Activated CD8-positive, alpha-beta T cell treated with anti-CD3 and anti-CD28 coated beads for 36 hours (primary cell): Measurements from ENCODE around the gene NCCRP1. TPM values are rescaled to one million over a fixed set of nuclear protein-coding genes. Genes with fewer than 3 reads are reported as not detected.

Experiments used
- ATAC-seq: fragments of 200-7000 bp; cut with Tn5 transposase; one replicate; pipeline ENCODE4 v1.10.0; 2021; ENCODE audit warnings: mild to moderate bottlenecking, moderate library complexity
- CTCF ChIA-PET: fragments of 350-600 bp; sonication (Branson Sonifier 250); formaldehyde crosslinking; loops from one replicate; lab custom pipeline; 2021; ENCODE audit warnings: antibody characterized with exemption; lab: Charles Lee
- POLR2A ChIA-PET: fragments of 350-600 bp; sonication (Branson Sonifier 250); formaldehyde crosslinking; loops from one replicate; lab custom pipeline; 2021; ENCODE audit warnings: antibody characterized with exemption; lab: Charles Lee
- DNase-seq: peaks from one replicate; pipeline ENCODE4 v3.0.0-alpha.2; 2020
- H3K27ac Mint-ChIP-seq: one replicate; pipeline ENCODE4 v1.8.0; 2021; ENCODE audit warnings: mild to moderate bottlenecking, mixed read lengths
- H3K27me3 Mint-ChIP-seq: one replicate; pipeline ENCODE4 v1.8.0; 2021; ENCODE audit warnings: mixed read lengths
- H3K36me3 Mint-ChIP-seq: one replicate; pipeline ENCODE4 v1.8.0; 2021; ENCODE audit warnings: low read depth, mixed read lengths
- H3K4me1 Mint-ChIP-seq: one replicate; pipeline ENCODE4 v1.8.0; 2021; ENCODE audit warnings: low read depth, mixed read lengths
- H3K4me3 Mint-ChIP-seq: one replicate; pipeline ENCODE4 v1.8.0; 2021; ENCODE audit warnings: mild to moderate bottlenecking, moderate library complexity, mixed read lengths
- H3K9me3 Mint-ChIP-seq: one replicate; pipeline ENCODE4 v1.8.0; 2021; ENCODE audit warnings: mixed read lengths
- intact Hi-C: fragments of 100-400 bp; cut with micrococcal nuclease; formaldehyde crosslinking; loops from one replicate; pipeline ENCODE4 v1.10.0; 2022
- total RNA-seq, 2 experiments: library from RNA; stranded (reverse); gene quantifications; one replicate each; pipeline ENCODE4 v1.2.3, GENCODE V29; 2021
- TF ChIP-seq, protein P1 (sequence below): fragments of 200-600 bp; IDR thresholded peaks from one replicate; pipeline ENCODE4 v1.8.0; 2022; ENCODE audit warnings: antibody characterized with exemption, mild to moderate bottlenecking

The NCCRP1 gene
- total RNA-seq, 2 experiments from 2014 or later, result not detected

- Mint-ChIP-seq H3K36me3 (no peaks in the 10 kb centered on the region), H3K27ac (no peak overlapping the region), H3K4me3 (no peak overlapping the region), H3K4me1 (peaks cover 19% of the 10 kb centered on the region), H3K27me3 (peaks cover 45% of the 10 kb centered on the region), H3K9me3 (no peaks in the 10 kb centered on the region)
- TF ChIP-seq, protein P1, sequence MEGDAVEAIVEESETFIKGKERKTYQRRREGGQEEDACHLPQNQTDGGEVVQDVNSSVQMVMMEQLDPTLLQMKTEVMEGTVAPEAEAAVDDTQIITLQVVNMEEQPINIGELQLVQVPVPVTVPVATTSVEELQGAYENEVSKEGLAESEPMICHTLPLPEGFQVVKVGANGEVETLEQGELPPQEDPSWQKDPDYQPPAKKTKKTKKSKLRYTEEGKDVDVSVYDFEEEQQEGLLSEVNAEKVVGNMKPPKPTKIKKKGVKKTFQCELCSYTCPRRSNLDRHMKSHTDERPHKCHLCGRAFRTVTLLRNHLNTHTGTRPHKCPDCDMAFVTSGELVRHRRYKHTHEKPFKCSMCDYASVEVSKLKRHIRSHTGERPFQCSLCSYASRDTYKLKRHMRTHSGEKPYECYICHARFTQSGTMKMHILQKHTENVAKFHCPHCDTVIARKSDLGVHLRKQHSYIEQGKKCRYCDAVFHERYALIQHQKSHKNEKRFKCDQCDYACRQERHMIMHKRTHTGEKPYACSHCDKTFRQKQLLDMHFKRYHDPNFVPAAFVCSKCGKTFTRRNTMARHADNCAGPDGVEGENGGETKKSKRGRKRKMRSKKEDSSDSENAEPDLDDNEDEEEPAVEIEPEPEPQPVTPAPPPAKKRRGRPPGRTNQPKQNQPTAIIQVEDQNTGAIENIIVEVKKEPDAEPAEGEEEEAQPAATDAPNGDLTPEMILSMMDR, result no peak
- DNase-seq (no peak), ATAC-seq (no peak)
- intact Hi-C loops, result no loop called here
- ChIA-PET CTCF (interaction anchor here (1.0 to 2.3 kb wide), 4 partner anchors 8 to 73 kb away, joined by 3 to 7 read pairs (median 4); no protein-coding TSS in a partner anchor), POLR2A (no interaction called here)
Measured at GRCh38 chr19:39194832-39195542, 1.8 kb upstream of the NCCRP1 start.

DNA sequence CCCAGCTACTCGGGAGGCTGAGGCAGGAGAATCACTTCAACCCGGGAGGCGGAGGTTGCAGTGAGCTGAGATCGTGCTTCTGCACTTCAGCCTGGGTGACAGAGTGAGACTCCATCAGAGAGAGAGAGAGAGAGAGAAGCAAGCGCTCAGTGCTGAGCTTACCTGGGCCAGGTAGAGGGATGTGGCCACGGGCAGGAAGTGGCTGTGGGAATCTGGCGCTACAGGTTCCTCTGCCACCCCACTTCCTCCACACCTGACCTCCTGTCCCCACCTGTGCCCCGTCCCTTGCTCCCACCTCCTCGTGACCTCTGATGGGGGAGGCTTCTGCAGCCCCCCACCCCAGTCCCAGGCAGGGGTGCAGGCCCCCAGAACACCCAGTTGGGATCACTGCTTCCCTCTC, 1.0 kb upstream of the NCCRP1 start:
- H3K4me1 Mint-ChIP-seq, result peaks cover 19% of the 10 kb centered on the region
- no peak overlapping the region for H3K4me3 Mint-ChIP-seq
- ChIA-PET POLR2A (no interaction called here), CTCF (interaction anchor here (1.0 to 2.3 kb wide), 4 partner anchors 9 to 132 kb away, joined by 3 to 7 read pairs (median 4); no protein-coding TSS in a partner anchor)
- H3K27ac Mint-ChIP-seq, result no peak overlapping the region
- TF ChIP-seq, protein P1, result no peak
- DNase-seq (no peak), ATAC-seq (no peak)
- no peaks in the 10 kb centered on the region for H3K36me3 Mint-ChIP-seq
- no peaks in the 10 kb centered on the region for H3K9me3 Mint-ChIP-seq
- H3K27me3 Mint-ChIP-seq, result peaks cover 48% of the 10 kb centered on the region
- intact Hi-C loops, result no loop called here

DNA sequence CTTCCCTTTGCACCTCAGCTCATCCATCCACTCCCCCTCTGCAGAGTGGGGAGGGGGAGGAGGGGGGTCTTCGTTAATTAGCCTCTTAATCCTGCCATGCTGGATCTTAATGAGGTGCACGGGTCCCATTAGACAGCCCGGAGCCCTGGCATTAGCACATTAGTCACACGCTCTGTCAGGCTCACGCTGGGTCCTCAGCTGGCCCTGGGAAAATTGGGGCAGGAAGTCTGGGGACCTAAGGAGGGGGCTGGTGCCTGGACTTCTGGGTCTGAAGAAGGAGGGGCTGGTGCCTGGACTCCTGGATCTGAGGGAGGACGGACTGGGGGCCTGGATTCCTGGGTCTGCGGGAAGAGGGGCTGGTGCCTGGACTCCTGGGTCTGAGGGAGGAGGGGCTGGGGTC, 444 bp upstream of the NCCRP1 start:
- CTCF ChIA-PET, result interaction anchor here (0.6 to 2.3 kb wide), 5 partner anchors 8 to 131 kb away, joined by 3 to 7 read pairs (median 3); no protein-coding TSS in a partner anchor
- no peak overlapping the region for H3K27ac Mint-ChIP-seq
- DNase-seq (no peak), ATAC-seq (no peak)
- POLR2A ChIA-PET, result no interaction called here
- TF ChIP-seq, protein P1, result no peak
- H3K27me3 Mint-ChIP-seq, result peaks cover 52% of the 10 kb centered on the region
- no peak overlapping the region for H3K4me3 Mint-ChIP-seq
- intact Hi-C loops, result no loop called here
- peaks cover 19% of the 10 kb centered on the region for H3K4me1 Mint-ChIP-seq
- H3K36me3 Mint-ChIP-seq, result no peaks in the 10 kb centered on the region
- no peaks in the 10 kb centered on the region for H3K9me3 Mint-ChIP-seq

- no peaks in the 10 kb centered on the region for H3K36me3 Mint-ChIP-seq
- peaks cover 58% of the 10 kb centered on the region for H3K27me3 Mint-ChIP-seq
- ATAC-seq, result no peak
- no peak overlapping the region for H3K27ac Mint-ChIP-seq
- DNase-seq, result peak; percentile 20
- intact Hi-C loops, result no loop called here
- TF ChIP-seq, protein P1, result peak; percentile 40
- no peaks in the 10 kb centered on the region for H3K9me3 Mint-ChIP-seq
- H3K4me3 Mint-ChIP-seq, result no peak overlapping the region
- peaks cover 19% of the 10 kb centered on the region for H3K4me1 Mint-ChIP-seq
- POLR2A ChIA-PET, result interaction anchor here (0.7 kb wide), 1 partner anchor 858 kb away, joined by 3 read pairs; the partner anchor contains the start of gene ZNF780B
- CTCF ChIA-PET, result interaction anchor here (1.6 to 1.9 kb wide), 2 partner anchors 76 to 130 kb away, joined by 3 to 6 read pairs; no protein-coding TSS in a partner anchor
Measured at GRCh38 chr19:39197808-39198207, 1.0 kb downstream of the NCCRP1 start.

DNA sequence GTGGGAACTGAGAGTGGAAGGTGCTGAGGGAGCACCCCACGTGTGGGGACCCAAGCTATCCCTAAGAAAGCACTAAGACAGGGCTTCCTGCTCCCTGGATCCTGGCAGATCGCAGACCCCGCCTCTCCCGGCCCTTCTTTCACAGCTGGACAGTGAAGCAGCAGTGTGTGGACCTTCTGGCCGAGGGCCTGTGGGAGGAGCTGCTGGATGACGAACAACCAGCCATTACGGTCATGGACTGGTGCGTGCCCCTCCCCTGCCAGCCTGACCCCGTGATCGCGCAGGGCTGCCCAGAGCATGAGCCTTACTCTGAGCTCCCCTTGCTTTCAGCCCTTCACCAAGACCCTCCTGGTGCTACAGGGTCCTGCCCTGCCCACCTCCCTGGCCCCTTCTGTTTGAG, 2.3 kb downstream of the NCCRP1 start:
- DNase-seq (no peak), ATAC-seq (no peak)
- ChIA-PET POLR2A (interaction anchor here (0.5 kb wide), 1 partner anchor 125 kb away, joined by 3 read pairs; no protein-coding TSS in a partner anchor), CTCF (interaction anchor here (1.6 kb wide), 1 partner anchor 77 kb away, joined by 6 read pairs; no protein-coding TSS in a partner anchor)
- no peaks in the 10 kb centered on the region for H3K36me3 Mint-ChIP-seq
- H3K4me3 Mint-ChIP-seq, result no peak overlapping the region
- H3K9me3 Mint-ChIP-seq, result no peaks in the 10 kb centered on the region
- peaks cover 19% of the 10 kb centered on the region for H3K4me1 Mint-ChIP-seq
- no peak overlapping the region for H3K27ac Mint-ChIP-seq
- H3K27me3 Mint-ChIP-seq, result peaks cover 64% of the 10 kb centered on the region
- intact Hi-C loops, result no loop called here
- TF ChIP-seq, protein P1, result no peak
